Measurements from ENCODE around the gene MAGOH. TPM values are rescaled to one million over a fixed set of nuclear protein-coding genes. Genes with fewer than 3 reads are reported as not detected.
"Not testable (repeated sequence)": the region's sequence is repeated elsewhere in the genome, so short reads cannot be mapped to it uniquely, and the experiment has no call there.

MAGOH gene
- total RNA-seq, 2 donors from 2014 or later: 9.5 to 21.8 TPM

GRCh38 chr1:53214376-53214940 lies 23.9 kb downstream of the MAGOH start:
- Histone ChIP-seq H3K36me3 (peaks cover 48% of the 10 kb centered on the region), H3K4me3 (no peak overlapping the region), H3K9me3 (no peaks in the 10 kb centered on the region), H3K4me1 (ENCODE audit: control insufficient read depth in 1 of 2, low read depth in 2 of 2) (peaks cover 1 to 8% of the 10 kb centered on the region in 2 donors), H3K27me3 (replicated peaks; ENCODE audit: insufficient read depth) (no peaks in the 10 kb centered on the region), H3K27ac (no peak overlapping the region)
- no peak for TF ChIP-seq CTCF (IDR thresholded peaks at IDR 0.05)
- DNase-seq (ENCODE audit: low spot score) (no peak), ATAC-seq (ENCODE audit: insufficient number of reproducible peaks, low FRiP score, low read depth) (no peak)

- H3K36me3 ChIP-seq: peaks cover 67% of the 10 kb centered on the region
- H3K27me3 ChIP-seq (replicated peaks; ENCODE audit: insufficient read depth): no peaks in the 10 kb centered on the region
- no peak for ATAC-seq (ENCODE audit: insufficient number of reproducible peaks, low FRiP score, low read depth)
These were observed 27.4 kb downstream of the MAGOH start for GRCh38 chr1:53210954-53211353.

GRCh38 chr1:53210352-53210751 lies 28.0 kb downstream of the MAGOH start:
- H3K4me3 ChIP-seq: no peak overlapping the region
- ATAC-seq (ENCODE audit: insufficient number of reproducible peaks, low FRiP score, low read depth): no peak
- peaks cover 67% of the 10 kb centered on the region for H3K36me3 ChIP-seq

More at GRCh38 chr1:53210954-53211353, 27.4 kb downstream of the MAGOH start:
- Histone ChIP-seq H3K4me3 (no peak overlapping the region), H3K4me1 (ENCODE audit: control insufficient read depth in 1 of 2, low read depth in 2 of 2) (no peaks in the 10 kb centered on the region), H3K27ac (no peak overlapping the region), H3K9me3 (no peaks in the 10 kb centered on the region)
- no peak for TF ChIP-seq CTCF (IDR thresholded peaks at IDR 0.05)
- no peak for DNase-seq (ENCODE audit: low spot score)

GRCh38 chr1:53207726-53208125 lies 30.6 kb downstream of the MAGOH start:
- Histone ChIP-seq H3K4me1 (ENCODE audit: control insufficient read depth in 1 of 2, low read depth in 2 of 2) (no peaks in the 10 kb centered on the region), H3K36me3 (peaks cover 53% of the 10 kb centered on the region), H3K9me3 (no peaks in the 10 kb centered on the region), H3K27me3 (replicated peaks; ENCODE audit: insufficient read depth) (no peaks in the 10 kb centered on the region), H3K27ac (no peak overlapping the region), H3K4me3 (no peak overlapping the region)
- ATAC-seq (ENCODE audit: insufficient number of reproducible peaks, low FRiP score, low read depth) (no peak), DNase-seq (ENCODE audit: low spot score) (no peak)
- no peak for TF ChIP-seq CTCF (IDR thresholded peaks at IDR 0.05)

More at GRCh38 chr1:53210352-53210751, 28.0 kb downstream of the MAGOH start:
- no peak for DNase-seq (ENCODE audit: low spot score)
- H3K27me3 ChIP-seq (replicated peaks; ENCODE audit: insufficient read depth): no peaks in the 10 kb centered on the region
- no peak for TF ChIP-seq CTCF (IDR thresholded peaks at IDR 0.05)
- no peak overlapping the region for H3K27ac ChIP-seq
- no peaks in the 10 kb centered on the region for H3K9me3 ChIP-seq
- H3K4me1 ChIP-seq (ENCODE audit: control insufficient read depth in 1 of 2, low read depth in 2 of 2): no peaks in the 10 kb centered on the region

- Histone ChIP-seq H3K4me3 (no peak overlapping the region), H3K27me3 (replicated peaks; ENCODE audit: insufficient read depth) (no peaks in the 10 kb centered on the region), H3K27ac (no peak overlapping the region), H3K4me1 (ENCODE audit: control insufficient read depth in 1 of 2, low read depth in 2 of 2) (no peaks in the 10 kb centered on the region), H3K36me3 (peaks cover 51% of the 10 kb centered on the region), H3K9me3 (no peaks in the 10 kb centered on the region)
- TF ChIP-seq CTCF (IDR thresholded peaks at IDR 0.05): no peak
- DNase-seq (ENCODE audit: low spot score) (no peak), ATAC-seq (ENCODE audit: insufficient number of reproducible peaks, low FRiP score, low read depth) (no peak)
These were observed 31.5 kb downstream of the MAGOH start for GRCh38 chr1:53206735-53207379.

GRCh38 chr1:53206083-53206685 lies 32.1 kb downstream of the MAGOH start:
- H3K4me3 ChIP-seq; H3K9me3 ChIP-seq; H3K27ac ChIP-seq; ATAC-seq (ENCODE audit: insufficient number of reproducible peaks, low FRiP score, low read depth); DNase-seq (ENCODE audit: low spot score); H3K4me1 ChIP-seq (ENCODE audit: control insufficient read depth in 1 of 2, low read depth in 2 of 2); H3K27me3 ChIP-seq (replicated peaks; ENCODE audit: insufficient read depth): not testable (repeated sequence)
- peaks cover 45% of the 10 kb centered on the region for H3K36me3 ChIP-seq

GRCh38 chr1:53205496-53205895 lies 32.8 kb downstream of the MAGOH start:
- H3K36me3 ChIP-seq: peaks cover 38% of the 10 kb centered on the region
- not testable (repeated sequence) for DNase-seq (ENCODE audit: low spot score); ATAC-seq (ENCODE audit: insufficient number of reproducible peaks, low FRiP score, low read depth)

More at GRCh38 chr1:53205496-53205895, 32.8 kb downstream of the MAGOH start:
- H3K4me1 ChIP-seq (ENCODE audit: control insufficient read depth in 1 of 2, low read depth in 2 of 2); H3K9me3 ChIP-seq; H3K4me3 ChIP-seq; H3K27ac ChIP-seq; H3K27me3 ChIP-seq (replicated peaks; ENCODE audit: insufficient read depth): not testable (repeated sequence)
